Endometrial microvascular endothelial cells (primary cell): ENCODE measurements around the gene QSOX2. TPM values are rescaled to one million over a fixed set of nuclear protein-coding genes. Genes with fewer than 3 reads are reported as not detected.

ENCODE experiments used
- in situ Hi-C: cut with HindIII; loops from 2 replicates; pipeline ENCODE4 v1.10.0; 2017; ENCODE audit warnings: low sequenced_read_pairs, low pct_unique_long_range_greater_than_20kb; ENCODE audit errors: inconsistent ontology term
- total RNA-seq: library from RNA; depleted of rRNA; stranded (reverse); fragments of >200 nt; gene quantifications from one replicate; pipeline ENCODE4 v1.2.3, GENCODE V29; 2015; ENCODE audit errors: inconsistent ontology term

QSOX2 gene
- total RNA-seq, 1 donor from 2014 or later = 21.7 TPM

DNA sequence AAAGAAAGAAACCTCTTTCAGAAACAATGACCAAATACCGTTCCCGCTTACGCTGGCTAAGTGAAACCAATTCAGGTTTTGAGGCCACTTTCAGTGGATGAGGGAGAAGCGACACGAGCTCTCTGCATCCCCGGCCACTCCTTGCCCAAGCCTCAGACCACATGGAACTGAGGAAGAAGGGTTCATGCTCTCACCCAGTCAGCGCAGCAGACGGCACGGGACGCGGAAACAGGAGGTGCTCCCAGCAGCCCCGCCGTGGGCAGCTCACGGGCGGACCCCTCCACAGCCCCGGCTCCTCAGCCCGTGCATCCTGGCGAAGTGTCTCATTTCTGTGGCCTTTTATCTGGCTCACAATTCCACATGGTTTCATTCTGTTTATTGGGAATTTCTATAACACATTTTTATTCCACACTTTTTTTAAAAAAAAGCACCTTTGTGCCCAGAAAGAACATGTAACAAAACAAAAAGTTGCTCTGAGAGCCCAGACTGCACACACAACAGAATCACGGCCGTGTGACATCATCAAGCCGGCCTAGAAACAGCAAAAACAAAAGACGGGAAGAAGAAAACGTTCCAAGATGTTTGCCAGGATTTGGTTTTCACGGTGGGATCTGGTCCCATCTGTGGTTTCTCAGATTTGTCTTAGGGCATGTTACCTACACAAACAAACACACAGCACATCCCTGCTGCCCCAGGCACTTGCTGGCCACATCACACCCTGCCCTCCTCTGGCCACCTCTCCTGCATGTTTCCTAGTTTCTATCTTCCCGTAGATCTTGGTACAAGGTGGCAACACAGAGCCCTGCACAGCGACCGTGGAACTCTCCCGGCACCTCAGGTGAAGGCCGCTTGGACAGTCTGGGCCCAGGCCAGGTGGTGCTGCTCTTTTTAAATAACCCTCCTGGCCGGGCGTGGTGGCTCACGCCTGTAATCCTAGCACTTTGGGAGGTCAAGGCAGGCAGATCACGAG lies 16.2 kb downstream of the QSOX2 start:
- in situ Hi-C loops = no loop called here

DNA sequence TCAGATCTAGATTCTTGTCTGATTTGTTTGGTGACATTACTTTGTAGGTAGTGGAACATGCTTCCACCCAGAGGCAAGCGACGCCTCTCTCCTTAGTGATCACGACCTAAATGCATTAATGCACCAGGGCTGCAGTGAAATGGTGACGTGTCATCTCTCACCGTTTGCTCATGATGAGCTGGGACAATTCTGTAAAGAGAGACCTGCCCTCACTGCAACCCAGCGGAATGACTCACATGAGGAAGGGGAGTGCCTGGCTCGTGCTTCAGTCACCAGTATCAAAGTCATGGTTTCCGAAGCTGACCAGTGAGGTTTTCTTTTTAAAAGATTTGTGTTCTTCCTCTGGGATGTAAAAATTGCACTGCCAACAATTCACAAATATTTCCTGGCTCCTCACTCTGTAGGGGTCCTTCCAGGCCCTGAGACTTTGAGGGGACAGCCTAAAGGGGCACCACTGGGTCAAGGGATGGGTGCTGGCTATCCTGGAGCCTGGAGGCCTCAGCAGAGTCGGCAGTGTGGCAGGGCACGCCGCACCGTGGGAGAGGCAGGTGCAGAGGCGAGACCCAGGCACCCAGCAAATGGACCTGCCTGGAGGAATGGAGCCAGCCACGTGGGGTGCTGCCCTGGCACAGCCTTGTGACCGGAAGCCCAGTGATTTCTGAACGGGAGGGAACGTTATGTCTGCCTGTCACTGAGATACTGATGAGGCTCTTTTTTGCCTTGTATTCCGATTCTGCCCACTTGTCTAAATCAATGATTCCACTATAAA lies 17.3 kb downstream of the QSOX2 start:
- in situ Hi-C loops = no loop called here

DNA sequence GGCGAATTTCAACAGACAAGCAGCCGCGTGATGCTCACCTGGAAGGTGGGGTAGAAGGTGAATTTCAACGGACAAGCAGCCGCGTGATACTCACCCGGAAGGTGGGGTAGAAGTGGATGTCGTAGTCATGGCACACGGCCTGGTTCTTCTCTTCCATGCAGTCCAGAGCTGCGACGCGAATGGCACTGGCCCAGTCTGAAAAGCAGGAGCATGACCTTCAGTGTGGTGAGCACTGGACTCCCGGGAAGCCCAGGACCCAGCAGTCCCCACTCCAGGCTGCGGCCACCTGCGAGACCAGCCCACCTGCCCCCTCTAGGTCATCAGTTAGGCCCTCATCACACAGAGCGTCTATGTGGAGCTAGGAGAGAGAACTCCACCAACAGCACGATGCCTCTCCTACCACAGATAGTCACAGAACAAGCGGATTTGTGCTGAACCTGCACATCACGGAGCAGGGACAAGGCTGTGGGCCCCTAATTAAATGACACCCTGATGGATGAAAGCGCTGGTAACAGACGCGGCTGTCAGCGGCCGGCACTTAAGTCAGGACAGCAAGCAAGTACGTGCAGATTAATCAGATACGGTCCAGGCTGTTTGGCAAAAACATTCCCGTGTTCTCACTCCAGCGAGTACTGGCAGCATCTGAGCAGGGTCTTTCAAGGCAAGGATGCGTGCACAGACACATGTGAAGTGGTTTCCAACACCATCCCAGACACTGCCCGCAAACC lies 18.8 kb downstream of the QSOX2 start:
- in situ Hi-C loops = no loop called here

DNA sequence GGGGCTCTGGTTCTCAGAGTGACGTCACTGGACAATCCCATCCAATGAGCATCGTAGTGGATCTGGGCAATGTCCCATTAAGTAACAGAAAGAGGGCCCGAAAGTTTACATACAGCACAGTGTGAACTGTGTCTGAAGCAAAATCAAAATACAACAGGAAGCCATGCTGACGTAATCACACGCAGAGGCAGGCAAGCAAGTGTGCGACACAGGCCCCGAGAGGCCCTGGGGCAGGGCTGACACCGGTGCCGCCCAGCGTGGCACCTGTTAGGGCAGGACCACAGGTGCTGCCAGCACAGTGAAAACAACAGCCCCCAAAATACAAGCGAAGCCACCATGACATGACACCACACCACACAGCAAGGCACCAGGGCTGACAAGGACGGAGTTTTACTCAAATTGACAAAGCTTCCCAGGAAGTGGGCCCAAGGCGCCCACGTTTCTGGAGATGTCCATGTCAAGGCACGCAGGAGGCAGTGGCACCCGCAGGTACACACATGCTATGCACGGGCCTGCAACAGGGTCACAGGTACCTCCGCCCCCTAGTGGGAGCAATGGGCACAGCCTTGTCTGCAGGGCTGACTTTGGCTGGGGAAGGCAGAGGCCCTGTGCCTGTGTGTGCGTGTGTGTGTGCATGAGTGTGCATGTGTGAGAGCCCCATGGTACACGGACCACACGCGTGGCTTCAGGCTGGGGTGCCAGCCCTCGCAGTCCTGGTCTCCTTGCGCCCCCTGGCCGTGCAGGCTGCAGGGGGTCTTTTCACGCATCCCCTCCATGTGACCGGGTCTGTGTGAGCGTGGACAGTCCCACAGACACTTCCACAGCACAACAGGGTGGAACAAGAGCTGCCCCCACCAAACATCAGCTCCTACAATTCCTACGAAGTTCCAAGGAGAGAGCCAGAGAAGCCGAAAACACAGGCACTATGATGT lies 19.6 kb downstream of the QSOX2 start:
- in situ Hi-C loops = no loop called here

DNA sequence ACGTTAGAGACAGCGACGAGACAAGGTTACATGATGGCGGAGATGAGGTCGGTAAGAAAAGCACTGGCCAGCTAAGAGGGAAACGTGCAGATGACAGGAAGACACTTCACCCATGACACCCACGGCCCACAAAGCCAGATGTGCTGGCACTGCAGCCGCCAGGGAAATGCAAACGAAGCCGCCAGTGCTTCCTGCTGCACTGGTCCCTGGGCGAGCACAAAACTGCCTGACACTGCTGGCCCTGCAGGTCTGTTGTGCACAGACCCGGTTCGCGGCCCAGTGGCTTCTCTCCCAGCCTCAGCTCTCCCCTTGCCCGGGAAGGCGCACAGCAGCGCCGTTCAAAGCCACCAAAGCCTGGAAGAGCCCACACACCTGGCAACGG lies 20.3 kb downstream of the QSOX2 start:
- in situ Hi-C loops = no loop called here

DNA sequence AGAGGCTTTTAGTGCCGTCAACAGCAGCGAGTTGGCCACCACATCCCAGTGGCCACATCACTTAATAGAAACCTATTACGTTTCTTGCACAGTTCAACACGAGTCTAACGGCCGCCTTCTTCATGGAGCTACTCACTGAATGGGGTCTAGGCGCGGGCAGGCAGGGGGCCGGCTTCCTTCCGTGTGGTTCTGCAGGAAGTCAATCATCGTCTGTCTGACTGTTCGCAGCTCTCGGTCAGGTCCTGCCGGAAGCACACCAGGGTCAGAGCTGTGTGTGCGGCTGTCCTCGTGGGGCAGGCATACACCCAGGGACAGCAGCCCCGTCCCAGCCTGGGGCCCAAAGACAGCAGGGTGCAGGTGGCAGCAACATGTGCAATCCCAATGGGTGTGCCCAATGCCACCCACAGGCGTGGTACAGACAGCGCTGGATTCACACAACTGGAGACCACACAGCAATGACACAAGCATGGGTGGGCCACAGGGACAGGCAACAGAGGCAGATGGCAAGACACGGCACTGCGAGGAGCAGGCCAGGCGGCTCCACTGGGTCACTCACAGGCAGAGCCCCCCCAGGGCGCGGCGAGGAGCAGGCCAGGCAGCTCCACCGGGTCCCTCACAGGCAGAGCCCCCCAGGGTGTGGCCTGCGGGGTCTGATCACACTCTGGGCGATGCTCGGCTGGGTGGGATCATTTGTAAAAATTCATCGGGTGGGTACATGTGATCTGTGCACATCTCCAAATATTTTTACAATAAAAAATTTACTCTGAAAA lies 21.6 kb downstream of the QSOX2 start:
- in situ Hi-C loops = no loop called here

DNA sequence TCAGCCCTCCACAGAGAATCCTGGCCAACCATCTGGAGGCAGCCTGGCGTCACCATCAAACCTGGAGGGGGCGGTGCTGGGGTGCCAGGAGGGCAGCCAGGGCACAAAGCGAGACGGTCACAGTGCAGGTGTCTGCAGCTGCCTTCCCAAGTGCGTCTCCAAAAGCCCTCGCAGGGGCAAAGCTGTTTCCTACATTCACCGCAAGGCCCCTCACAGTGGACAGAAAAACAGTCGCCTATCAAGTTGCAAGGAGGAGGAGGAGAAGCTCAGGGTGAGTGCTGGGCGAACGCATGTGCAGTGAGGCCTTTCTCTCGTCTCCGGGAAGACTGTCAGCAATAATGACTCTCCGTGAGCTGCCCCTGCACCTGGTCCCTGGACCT lies 22.7 kb downstream of the QSOX2 start:
- in situ Hi-C loops = no loop called here

DNA sequence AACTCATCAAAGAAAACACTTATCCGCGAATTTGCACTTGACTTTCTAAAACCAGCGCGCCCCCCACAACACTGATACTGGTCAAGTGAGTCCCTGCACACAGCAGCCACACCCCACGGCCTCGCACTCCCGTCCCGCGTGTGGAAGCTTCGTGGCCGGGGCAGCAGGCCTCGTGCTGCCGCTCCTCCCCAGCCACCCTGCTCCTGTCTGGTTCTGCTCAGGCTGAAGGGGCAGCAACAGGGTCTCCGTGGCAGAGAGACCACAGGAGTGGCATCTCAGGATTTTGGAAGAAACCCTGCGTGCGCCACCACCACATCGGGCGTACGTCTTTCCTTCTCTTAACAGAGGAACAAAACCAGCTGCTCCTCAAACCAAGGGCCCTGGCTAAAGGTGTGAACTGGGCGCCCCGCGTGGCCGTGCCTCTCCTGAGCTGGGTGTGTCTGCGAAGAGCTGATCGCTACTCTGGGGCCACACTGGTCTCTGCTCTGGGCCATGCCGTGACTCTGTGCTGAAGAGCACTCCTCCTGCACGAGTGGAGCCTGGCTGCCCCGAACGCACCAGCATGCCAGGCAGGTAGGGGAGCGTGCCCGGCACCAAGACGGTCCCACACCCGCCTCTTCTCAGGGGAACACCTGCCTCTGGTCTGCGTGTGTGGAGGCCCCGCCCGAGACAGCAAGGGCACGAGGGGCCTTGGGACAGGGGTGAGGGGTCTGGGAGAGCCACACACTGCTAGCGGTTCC lies 23.3 kb downstream of the QSOX2 start:
- in situ Hi-C loops = no loop called here

DNA sequence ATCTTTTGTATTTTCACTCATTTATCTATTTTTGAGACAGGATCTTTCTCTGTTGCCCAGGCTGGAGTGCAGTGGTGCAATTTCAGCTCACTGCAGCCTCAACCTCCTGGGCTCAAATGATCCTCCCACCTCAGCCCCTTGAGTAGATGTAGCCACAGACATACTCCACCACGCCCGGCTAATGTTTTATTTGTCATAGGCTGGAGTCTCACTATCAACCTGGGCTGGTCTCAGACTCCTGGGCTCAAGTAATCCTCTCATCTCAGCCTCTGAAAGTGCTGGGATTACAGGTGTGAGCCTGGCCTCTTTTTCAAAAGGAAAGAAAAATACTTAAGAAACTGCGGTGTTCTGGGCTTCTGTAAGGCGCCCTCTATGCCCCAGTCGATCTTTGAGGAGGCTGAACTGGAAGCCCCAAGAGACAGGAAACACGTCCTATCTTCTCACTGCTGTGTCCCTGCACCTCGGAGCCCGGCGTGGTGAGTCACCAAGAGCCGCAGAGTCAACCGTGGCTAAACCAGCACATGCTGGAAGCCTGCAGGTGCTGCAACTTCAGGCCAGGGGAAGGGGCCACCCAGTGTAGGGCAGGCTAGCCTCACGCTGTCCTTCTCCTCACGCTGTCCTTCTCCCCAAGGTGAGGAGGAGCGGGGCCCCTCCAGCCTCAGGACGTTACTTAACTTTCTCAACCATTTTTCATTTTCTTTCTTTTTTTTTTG lies 25.4 kb downstream of the QSOX2 start:
- in situ Hi-C loops = no loop called here

DNA sequence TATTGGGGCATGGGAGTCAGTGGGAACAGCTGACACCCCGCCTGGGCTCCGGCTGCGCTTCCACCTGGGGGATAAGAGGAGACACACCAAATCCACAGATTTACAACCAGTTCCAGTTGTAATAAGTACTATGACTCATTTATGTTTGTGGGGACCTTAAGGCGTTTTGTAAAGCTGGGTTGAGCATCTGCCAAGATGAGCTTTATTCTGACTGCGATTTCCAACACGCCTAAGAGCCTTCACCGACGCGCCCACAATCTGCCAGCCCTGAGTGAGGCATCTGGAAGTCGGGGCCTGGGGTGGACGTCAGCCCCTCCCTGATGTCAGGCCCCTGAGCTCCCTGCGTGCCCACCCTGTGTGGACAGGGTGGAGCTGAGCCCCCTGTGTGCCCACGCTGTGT lies 26.3 kb downstream of the QSOX2 start:
- in situ Hi-C loops = no loop called here

DNA sequence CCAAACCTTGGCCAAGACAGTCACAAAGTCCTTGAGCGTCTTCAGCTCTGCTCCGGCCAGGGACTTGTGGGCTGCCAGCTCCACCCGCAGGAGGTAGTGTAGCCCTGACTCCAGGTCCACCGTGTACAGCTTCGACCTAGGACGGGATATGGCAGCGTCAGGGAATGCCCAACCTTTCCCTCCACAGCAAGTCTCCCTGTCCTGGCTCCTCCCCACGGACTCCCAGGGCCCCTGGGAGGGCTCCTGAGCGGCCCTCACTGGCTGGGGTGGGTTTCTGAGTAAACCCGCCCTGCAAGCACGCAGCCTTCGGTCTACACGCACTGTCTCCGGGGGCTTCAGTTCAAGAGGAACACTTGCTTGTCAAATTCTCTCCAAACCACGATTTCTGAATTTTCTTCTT lies 26.9 kb downstream of the QSOX2 start:
- in situ Hi-C loops = no loop called here

DNA sequence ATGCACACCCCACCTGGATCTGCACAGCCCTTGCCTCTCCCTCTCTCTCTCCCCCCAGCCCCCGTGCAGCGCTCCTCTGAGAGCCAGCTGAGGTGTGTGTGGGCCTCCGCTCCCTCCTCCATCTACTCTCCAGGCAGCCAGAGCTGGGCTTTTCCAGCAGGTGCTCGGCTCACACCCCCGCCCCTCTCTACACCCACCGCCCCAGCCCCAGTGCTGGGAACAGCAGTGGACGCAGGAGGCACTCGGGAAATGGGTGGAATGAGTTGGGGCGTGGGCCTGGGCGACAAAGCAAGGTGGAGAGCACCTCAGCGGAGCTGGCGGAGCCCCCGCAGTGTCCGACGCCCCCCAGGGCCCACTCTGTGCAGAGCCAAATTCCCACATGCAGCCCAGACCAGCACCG lies 27.3 kb downstream of the QSOX2 start:
- in situ Hi-C loops = no loop called here

DNA sequence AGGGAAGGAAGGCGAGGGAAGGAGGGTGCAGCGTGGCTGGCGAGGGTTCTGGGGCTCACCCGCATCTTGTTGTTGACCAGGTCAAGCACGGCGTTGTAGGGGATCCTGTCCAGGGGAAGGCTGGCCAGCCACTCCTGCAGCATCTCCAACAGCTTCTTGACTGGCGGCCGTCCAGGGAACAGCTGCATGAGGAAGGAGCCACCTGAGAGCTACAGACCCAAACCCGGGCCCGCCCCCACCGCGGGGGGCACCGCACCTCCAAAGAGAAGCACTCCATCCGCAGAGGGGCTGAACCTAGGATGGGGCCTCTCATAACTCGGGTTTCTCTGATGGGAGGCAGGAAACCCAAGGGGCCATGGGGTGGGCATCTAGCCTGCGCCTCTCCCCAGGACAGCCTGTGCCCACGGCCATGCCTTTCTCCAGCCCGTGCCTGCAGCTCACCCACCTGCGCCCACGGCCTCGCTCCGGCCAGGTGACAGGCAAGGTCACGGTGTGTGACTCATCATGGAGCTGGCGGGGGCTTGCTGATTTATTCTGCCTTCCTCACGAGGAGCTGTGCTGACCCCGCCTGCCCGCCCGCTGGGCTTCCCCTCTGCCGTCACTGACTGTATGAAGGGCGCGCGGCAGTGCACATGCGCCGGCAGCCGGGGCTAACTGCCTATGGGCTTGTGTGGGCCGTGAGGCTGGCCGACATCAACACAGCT lies 28.9 kb downstream of the QSOX2 start:
- in situ Hi-C loops = no loop called here

DNA sequence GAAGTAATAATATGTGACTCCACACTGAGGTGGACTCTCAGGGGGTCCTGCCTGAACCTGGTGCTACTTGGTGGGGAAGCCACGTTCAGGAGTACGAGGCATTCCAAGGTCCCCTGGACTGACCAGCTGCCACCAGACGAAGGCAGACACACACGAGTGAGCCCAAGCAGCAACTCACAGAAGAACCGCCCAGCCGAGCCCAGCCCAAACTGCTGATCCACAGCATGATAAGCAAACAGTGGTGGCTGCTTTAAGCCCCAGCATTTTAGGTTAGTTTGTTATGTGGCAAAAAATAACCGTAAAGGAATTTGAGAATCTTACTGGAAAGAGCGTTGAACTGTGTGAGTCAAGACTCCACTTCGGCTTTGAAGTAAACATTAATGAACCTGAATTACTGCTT lies 31.9 kb downstream of the QSOX2 start:
- in situ Hi-C loops = no loop called here

DNA sequence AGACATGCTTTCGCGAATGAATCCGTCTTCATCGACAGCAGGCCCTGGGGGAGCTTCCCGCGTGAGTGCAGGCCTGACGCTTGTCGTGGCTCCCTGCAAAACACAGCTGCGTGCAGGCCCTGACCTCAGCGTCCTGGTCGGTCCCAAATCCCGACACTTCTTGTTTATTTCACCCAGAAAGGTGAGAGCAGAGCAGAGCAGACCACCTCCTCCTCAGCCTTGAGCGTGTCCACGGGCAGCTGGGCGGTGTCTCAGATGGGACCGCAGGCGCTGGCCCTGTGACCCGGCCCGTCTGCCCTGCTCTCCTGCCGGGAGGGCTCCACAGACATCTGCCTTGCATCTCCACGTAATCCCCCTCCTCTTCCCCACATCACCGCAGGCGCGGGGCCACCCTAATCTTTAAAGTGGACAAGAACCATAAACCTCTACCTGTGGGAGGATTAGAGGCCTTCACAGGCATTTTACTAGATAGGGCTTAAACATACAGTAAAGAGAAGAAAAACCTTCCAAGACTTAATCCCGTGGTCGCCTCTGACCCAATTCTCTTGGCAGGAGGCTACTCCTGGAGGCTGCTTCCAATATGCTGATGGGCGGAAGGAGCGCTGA lies 33.2 kb downstream of the QSOX2 start:
- in situ Hi-C loops = no loop called here
